K562 (cell line): ENCODE data around the gene IL36RN.

ENCODE experiments used
- CTCF ChIP-seq, 3 experiments: IDR thresholded peaks in 2 of 3; conservative IDR thresholded peaks in 1 of 3; 2 replicates each; pipeline ENCODE4 v1.5.1; 2011 to 2012; ENCODE audit warnings: low read length in 3 of 3, mild to moderate bottlenecking in 3 of 3, control low read depth in 2 of 3, improper control_type of control experiment in 1 of 3, inconsistent platforms in 1 of 3, low read depth in 1 of 3, mixed read lengths in 1 of 3, moderate library complexity in 1 of 3; ENCODE audit not compliant: insufficient read depth in 2 of 3
- ELF2 ChIP-seq: fragments of 250-450 bp; sonication (Bioruptor Pico); IDR thresholded peaks from 2 replicates; pipeline ENCODE4 v1.5.0; 2021; ENCODE audit warnings: mild to moderate bottlenecking
- EP300 ChIP-seq: IDR thresholded peaks from 2 replicates; pipeline ENCODE4 v1.6.1; 2012; ENCODE audit warnings: low read length, improper control_type of control experiment
- FOXP1 ChIP-seq: sonication (generic); formaldehyde crosslinking; IDR thresholded peaks from 2 replicates; pipeline ENCODE4 v1.8.0; 2022; ENCODE audit warnings: mild to moderate bottlenecking, missing genetic modification reagents
- HNRNPL ChIP-seq: fragments of 200-400 bp; formaldehyde crosslinking; IDR thresholded peaks from 2 replicates; pipeline ENCODE4 v1.6.1; 2017; ENCODE audit warnings: low read depth, mild to moderate bottlenecking, low read length
- MEF2A ChIP-seq: IDR thresholded peaks from 2 replicates; pipeline ENCODE4 v1.6.1; 2011; ENCODE audit warnings: low read depth, mild to moderate bottlenecking, low read length, moderate library complexity; ENCODE audit not compliant: control insufficient read depth
- NRF1 ChIP-seq, 2 experiments: fragments of 450-650 bp; IDR thresholded peaks in 1 of 2; conservative IDR thresholded peaks in 1 of 2; 2 replicates each; pipeline ENCODE4 v1.6.1; 2014; ENCODE audit warnings: mild to moderate bottlenecking in 2 of 2
- POLR2AphosphoS2 ChIP-seq: IDR thresholded peaks from 2 replicates; pipeline ENCODE4 v1.6.1; 2012; ENCODE audit warnings: low read length, improper control_type of control experiment
- PRMT5 ChIP-seq: sonication (generic); formaldehyde crosslinking; IDR thresholded peaks from 2 replicates; pipeline ENCODE4 v1.5.0; 2020; ENCODE audit warnings: missing genetic modification reagents
- RBM39 ChIP-seq: fragments of 200-400 bp; formaldehyde crosslinking; optimal IDR thresholded peaks from 2 replicates; pipeline ENCODE3; 2018; ENCODE audit warnings: low read depth, low read length
- YY1 ChIP-seq, 3 experiments: IDR thresholded peaks; 2 replicates each; pipeline ENCODE4 v1.6.1; 2011; ENCODE audit warnings: low read length in 2 of 3, mild to moderate bottlenecking in 2 of 3, moderate library complexity in 2 of 3, borderline replicate concordance in 1 of 3, control low read depth in 1 of 3, low read depth in 1 of 3; ENCODE audit not compliant: insufficient read depth in 3 of 3, insufficient replicate concordance in 2 of 3, control insufficient read depth in 1 of 3, insufficient read length in 1 of 3; ENCODE audit errors: extremely low read depth in 1 of 3

- TF ChIP-seq PRMT5 (CRISPR knock-in tag) (no peak), HNRNPL (no peak), ELF2 (CRISPR knock-in tag) (no peak), POLR2AphosphoS2 (no peak), EP300 (no peak), MEF2A (no peak), YY1 (IDR thresholded peaks at IDR 0.05; ENCODE audit: borderline replicate concordance in 1 of 3, control insufficient read depth in 1 of 3, extremely low read depth in 1 of 3, insufficient read depth in 3 of 3, insufficient read length in 1 of 3, insufficient replicate concordance in 2 of 3, low read depth in 1 of 3, low read length in 2 of 3) (no peak), CTCF (IDR thresholded peaks at IDR 0.05 in 2 of 3, conservative IDR thresholded peaks at IDR 0.05 in 1 of 3; ENCODE audit: insufficient read depth in 2 of 3, low read depth in 1 of 3, low read length in 3 of 3) (no peak), RBM39 (no peak), NRF1 (conservative IDR thresholded peaks at IDR 0.05 in 1 of 2, IDR thresholded peaks at IDR 0.05 in 1 of 2) (no peak), FOXP1 (CRISPR knock-in tag) (no peak)
These were observed 44.9 kb upstream of the IL36RN start for GRCh38 chr2:113014067-113014466.
